Thyroid gland (tissue), 4 donors: ENCODE results near the gene CUL4A. TPM values are rescaled to one million over a fixed set of nuclear protein-coding genes. Genes with fewer than 3 reads are reported as not detected.

Experiments
- DNase-seq, 2 donors: peaks; one replicate each; pipeline ENCODE4 v3.0.0-alpha.2; 2019
- H3K27ac ChIP-seq, 3 donors: fragments of 200-600 bp; sonication (generic); 1 replicate in 2 of 3; 2 replicates in 1 of 3; pipeline ENCODE4 v1.5.1; 2016 to 2019; ENCODE audit warnings: mild to moderate bottlenecking in 1 of 3, moderate library complexity in 1 of 3
- H3K27me3 ChIP-seq: fragments of 200-600 bp; sonication (generic); one replicate; pipeline ENCODE4 v1.5.1; 2019
- H3K36me3 ChIP-seq, 2 donors: fragments of 200-600 bp; sonication (generic); one replicate each; pipeline ENCODE4 v1.5.1; 2016 to 2019
- H3K4me1 ChIP-seq, 2 donors: fragments of 200-600 bp; sonication (generic); one replicate each; pipeline ENCODE4 v1.5.1; 2017 to 2019
- H3K4me3 ChIP-seq, 3 donors: fragments of 200-600 bp; sonication (generic); replicated peaks in 1 of 3; 1 replicate in 2 of 3; 2 replicates in 1 of 3; pipeline ENCODE4 v1.5.1; 2016; ENCODE audit warnings: mild to moderate bottlenecking in 1 of 3
- H3K9me3 ChIP-seq: fragments of 200-600 bp; sonication (generic); one replicate; pipeline ENCODE4 v1.5.1; 2017
- CTCF ChIP-seq, 6 experiments: fragments of 200-600 bp in 3 of 6; fragments of 450-650 bp in 3 of 6; sonication (generic) in 3 of 6; IDR thresholded peaks; one replicate each; pipeline ENCODE4 v1.5.1; 2016 to 2019; ENCODE audit warnings: antibody characterized with exemption in 6 of 6, mild to moderate bottlenecking in 2 of 6, inconsistent platforms in 1 of 6, moderate library complexity in 1 of 6
- POLR2A ChIP-seq, 2 donors: fragments of 450-650 bp; IDR thresholded peaks; one replicate each; pipeline ENCODE4 v1.6.1; 2017; ENCODE audit warnings: antibody characterized with exemption in 2 of 2, mild to moderate bottlenecking in 2 of 2, moderate library complexity in 1 of 2
- WGBS, 2 donors: methylation state at CpG; one replicate each; pipeline ENCODE4 v1.1.5; 2017; 5-methylcytosine and 5-hydroxymethylcytosine counted together
- intact Hi-C: fragments of 100-400 bp; cut with DNase I; formaldehyde crosslinking; loops from one replicate; pipeline ENCODE4 v1.15.1; 2023
- total RNA-seq, 4 donors: library from RNA; depleted of rRNA; stranded (reverse); fragments of >200 nt; gene quantifications; one replicate each; pipeline ENCODE4 v1.2.3, GENCODE V29; 2016

The CUL4A gene
- total RNA-seq, 4 donors from 2014 or later, result 78.9 to 131 (median 122) TPM

- no peak overlapping the region for H3K4me3 ChIP-seq
- H3K9me3 ChIP-seq, result no peaks in the 10 kb centered on the region
- 30 to 36% methylated on average over 23 to 24 of the region's 25 CpGs for WGBS, 2 donors
- no peak for TF ChIP-seq CTCF (IDR thresholded peaks at IDR 0.05)
- TF ChIP-seq POLR2A (IDR thresholded peaks at IDR 0.05), result no peak
- DNase-seq, result no peak
- no peaks in the 10 kb centered on the region for H3K4me1 ChIP-seq
- H3K27me3 ChIP-seq, result no peaks in the 10 kb centered on the region
- intact Hi-C loops, result no loop called here
- no peaks in the 10 kb centered on the region for H3K36me3 ChIP-seq
- no peak overlapping the region for H3K27ac ChIP-seq
Measured at GRCh38 chr13:113162783-113163685, 46.4 kb upstream of the CUL4A start.

- no peak for DNase-seq
- Histone ChIP-seq H3K4me3 (no peak overlapping the region), H3K27ac (no peak overlapping the region), H3K9me3 (no peaks in the 10 kb centered on the region), H3K27me3 (no peaks in the 10 kb centered on the region), H3K4me1 (no peaks in the 10 kb centered on the region), H3K36me3 (no peaks in the 10 kb centered on the region)
- TF ChIP-seq CTCF (IDR thresholded peaks at IDR 0.05) (no peak), POLR2A (IDR thresholded peaks at IDR 0.05) (no peak)
- 76 to 85% methylated on average over 12 of the region's 12 CpGs for WGBS, 2 donors
- intact Hi-C loops, result no loop called here
Measured at GRCh38 chr13:113164492-113164891, 44.9 kb upstream of the CUL4A start.

GRCh38 chr13:113166266-113166665 lies 43.1 kb upstream of the CUL4A start:
- H3K4me3 ChIP-seq, result no peak overlapping the region
- no peaks in the 10 kb centered on the region for H3K36me3 ChIP-seq
- intact Hi-C loops, result no loop called here

GRCh38 chr13:113166681-113167080 lies 42.7 kb upstream of the CUL4A start:
- Histone ChIP-seq H3K27me3 (no peaks in the 10 kb centered on the region), H3K27ac (no peak overlapping the region), H3K4me1 (peaks cover 10% of the 10 kb centered on the region in 2 donors), H3K36me3 (no peaks in the 10 kb centered on the region), H3K4me3 (no peak overlapping the region), H3K9me3 (no peaks in the 10 kb centered on the region)
- DNase-seq, result no peak
- intact Hi-C loops, result no loop called here
- TF ChIP-seq CTCF (IDR thresholded peaks at IDR 0.05), result no peak
- no peak for TF ChIP-seq POLR2A (IDR thresholded peaks at IDR 0.05)
- WGBS, 2 donors, result 89 to 92% methylated on average over 5 of the region's 5 CpGs

More at GRCh38 chr13:113166266-113166665, 43.1 kb upstream of the CUL4A start:
- no peaks in the 10 kb centered on the region for H3K27me3 ChIP-seq
- no peak for DNase-seq
- H3K27ac ChIP-seq, result no peak overlapping the region
- 94% methylated on average over 10 of the region's 10 CpGs for WGBS, 2 donors
- H3K4me1 ChIP-seq, result peaks cover 6% of the 10 kb centered on the region in 2 donors
- H3K9me3 ChIP-seq, result no peaks in the 10 kb centered on the region
- TF ChIP-seq CTCF (IDR thresholded peaks at IDR 0.05) (no peak), POLR2A (IDR thresholded peaks at IDR 0.05) (no peak)

GRCh38 chr13:113167155-113167554 lies 42.3 kb upstream of the CUL4A start:
- H3K36me3 ChIP-seq, result no peaks in the 10 kb centered on the region
- 92 to 94% methylated on average over 10 of the region's 10 CpGs for WGBS, 2 donors
- H3K4me1 ChIP-seq, result peaks cover 14% of the 10 kb centered on the region in 2 donors
- H3K9me3 ChIP-seq, result no peaks in the 10 kb centered on the region
- intact Hi-C loops, result no loop called here
- H3K4me3 ChIP-seq, result no peak overlapping the region
- no peak for DNase-seq
- H3K27me3 ChIP-seq, result no peaks in the 10 kb centered on the region
- H3K27ac ChIP-seq, result no peak overlapping the region
- TF ChIP-seq POLR2A (IDR thresholded peaks at IDR 0.05) (no peak), CTCF (IDR thresholded peaks at IDR 0.05) (no peak)
